ENCODE results near the gene DPP6. TPM values are rescaled to one million over a fixed set of nuclear protein-coding genes. Genes with fewer than 3 reads are reported as not detected.

The DPP6 gene
- total and polyA plus RNA-seq, 9 of the 15 experiments (the other 6 are each of a cell fraction or from before 2014, with no cell fraction given) = not detected

GRCh38 chr7:154423231-154423630, 371.0 kb downstream of the DPP6 start:
- Histone ChIP-seq H3K36me3 (ENCODE audit: control insufficient read depth, insufficient read depth, low read length) (no peaks in the 10 kb centered on the region), H3K9ac (ENCODE audit: insufficient read depth in 1 of 2, low read depth in 2 of 2, low read length in 2 of 2) (no peak overlapping the region), H3K79me2 (ENCODE audit: control insufficient read depth, insufficient read depth, low read length) (no peaks in the 10 kb centered on the region), H3K9me1 (ENCODE audit: control insufficient read depth, insufficient read depth, low read length) (no peaks in the 10 kb centered on the region), H3K4me3 (no peak overlapping the region), H2AFZ (ENCODE audit: low read depth, low read length) (no peak overlapping the region), H3K27me3 (ENCODE audit: control insufficient read depth in 2 of 2, insufficient read depth in 2 of 2, low read length in 2 of 2) (peaks cover 0 to 3% of the 10 kb centered on the region in 2 experiments; a peak in 1 of 5 replicates), H3K9me3 (replicated peaks; ENCODE audit: control insufficient read depth, insufficient read depth, low read depth, low read length) (no peaks in the 10 kb centered on the region), H3K27ac (ENCODE audit: extremely low read depth, low read depth, low read length) (no peak overlapping the region), H4K20me1 (replicated peaks; ENCODE audit: control insufficient read depth, insufficient read depth, low read length) (no peaks in the 10 kb centered on the region), H3K4me2 (ENCODE audit: insufficient read depth, low read length) (no peak overlapping the region), H3K4me1 (replicated peaks in 1 of 2; ENCODE audit: control insufficient read depth in 2 of 2, insufficient read depth in 2 of 2, low read length in 2 of 2) (no peaks in the 10 kb centered on the region)
- ChIA-PET CTCF (ENCODE audit: low intra/inter-chr PET ratio) (no interaction called here), POLR2A (no interaction called here)
- 0% methylated on average over 4 of the region's 4 CpGs for WGBS (ENCODE audit: insufficient coverage, low coverage, missing lambda C conversion rate)
- no peak for TF ChIP-seq ZNF76 (CRISPR knock-in tag; IDR thresholded peaks at IDR 0.05; ENCODE audit: borderline replicate concordance)
- TF ChIP-seq, protein P1, sequence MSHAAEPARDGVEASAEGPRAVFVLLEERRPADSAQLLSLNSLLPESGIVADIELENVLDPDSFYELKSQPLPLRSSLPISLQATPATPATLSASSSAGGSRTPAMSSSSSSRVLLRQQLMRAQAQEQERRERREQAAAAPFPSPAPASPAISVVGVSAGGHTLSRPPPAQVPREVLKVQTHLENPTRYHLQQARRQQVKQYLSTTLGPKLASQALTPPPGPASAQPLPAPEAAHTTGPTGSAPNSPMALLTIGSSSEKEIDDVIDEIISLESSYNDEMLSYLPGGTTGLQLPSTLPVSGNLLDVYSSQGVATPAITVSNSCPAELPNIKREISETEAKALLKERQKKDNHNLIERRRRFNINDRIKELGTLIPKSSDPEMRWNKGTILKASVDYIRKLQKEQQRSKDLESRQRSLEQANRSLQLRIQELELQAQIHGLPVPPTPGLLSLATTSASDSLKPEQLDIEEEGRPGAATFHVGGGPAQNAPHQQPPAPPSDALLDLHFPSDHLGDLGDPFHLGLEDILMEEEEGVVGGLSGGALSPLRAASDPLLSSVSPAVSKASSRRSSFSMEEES (CRISPR knock-in tag; IDR thresholded peaks at IDR 0.05) = peak; percentile 19; the same call in 1 of the 2 replicates
- FAIRE-seq = no peak
- no peak for ATAC-seq
- in situ Hi-C loops (cut with MboI) = no loop called here
- BruUV-seq (replicated peaks) = no TSS peak
- intact Hi-C loops (cut with micrococcal nuclease) = no loop called here
- no peak for DNase-seq (ENCODE audit: extremely low read depth in 1 of 4, low spot score in 3 of 4)

DNA sequence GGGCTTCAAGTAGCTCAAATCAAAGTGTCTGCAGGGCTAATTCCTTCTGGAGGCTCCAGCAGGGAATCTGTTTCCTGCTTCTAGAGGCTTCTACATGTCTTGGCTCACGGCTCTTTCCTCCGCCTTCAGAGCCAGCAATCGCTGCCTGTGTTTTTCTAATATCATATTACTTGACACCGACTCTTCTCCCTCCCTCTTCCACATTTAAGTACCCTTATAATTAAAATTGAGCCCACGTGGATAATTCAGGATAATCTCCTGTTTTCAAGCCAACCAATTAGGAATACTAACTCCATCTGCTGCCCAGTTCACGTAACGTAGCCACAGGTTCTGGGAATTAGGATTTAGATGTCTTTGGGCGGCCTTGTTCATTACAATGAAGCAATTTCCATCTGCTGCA, 372.2 kb downstream of the DPP6 start:
- BruUV-seq (replicated peaks) = no TSS peak
- no peak overlapping the region for H3K9ac ChIP-seq (ENCODE audit: insufficient read depth in 1 of 2, low read depth in 2 of 2, low read length in 2 of 2)
- no peak overlapping the region for H3K27ac ChIP-seq (ENCODE audit: extremely low read depth, low read depth, low read length)
- no peaks in the 10 kb centered on the region for H3K79me2 ChIP-seq (ENCODE audit: control insufficient read depth, insufficient read depth, low read length)
- no peak overlapping the region for H2AFZ ChIP-seq (ENCODE audit: low read depth, low read length)
- POLR2A ChIA-PET = no interaction called here
- WGBS (ENCODE audit: insufficient coverage, low coverage, missing lambda C conversion rate) = under 1% methylated on average over 8 of the region's 8 CpGs
- H3K4me1 ChIP-seq (replicated peaks in 1 of 2; ENCODE audit: control insufficient read depth in 2 of 2, insufficient read depth in 2 of 2, low read length in 2 of 2) = no peaks in the 10 kb centered on the region
- ATAC-seq (no peak), FAIRE-seq (no peak), DNase-seq (ENCODE audit: extremely low read depth in 1 of 4, low spot score in 3 of 4) (no peak)
- CTCF ChIA-PET (ENCODE audit: low intra/inter-chr PET ratio) = no interaction called here
- H3K9me3 ChIP-seq (replicated peaks; ENCODE audit: control insufficient read depth, insufficient read depth, low read depth, low read length) = no peaks in the 10 kb centered on the region
- H4K20me1 ChIP-seq (replicated peaks; ENCODE audit: control insufficient read depth, insufficient read depth, low read length) = 0 out of 2 replicates have a peak, but pooled peaks cover 3% of the 10 kb centered on the region
- H3K9me1 ChIP-seq (ENCODE audit: control insufficient read depth, insufficient read depth, low read length) = no peaks in the 10 kb centered on the region
- in situ Hi-C loops (cut with MboI) (no loop called here), intact Hi-C loops (cut with micrococcal nuclease) (no loop called here)
- H3K36me3 ChIP-seq (ENCODE audit: control insufficient read depth, insufficient read depth, low read length) = no peaks in the 10 kb centered on the region
- H3K4me2 ChIP-seq (ENCODE audit: insufficient read depth, low read length) = no peak overlapping the region
- H3K4me3 ChIP-seq = no peak overlapping the region
- peaks cover 0 to 6% of the 10 kb centered on the region in 2 experiments; a peak in 3 of 5 replicates for H3K27me3 ChIP-seq (ENCODE audit: control insufficient read depth in 2 of 2, insufficient read depth in 2 of 2, low read length in 2 of 2)
- TF ChIP-seq HCFC1 (IDR thresholded peaks at IDR 0.05; ENCODE audit: low read depth, low read length) = no peak
- TF ChIP-seq STAT5B (CRISPR knock-in tag; IDR thresholded peaks at IDR 0.05) = no peak
- TF ChIP-seq CREBBP (IDR thresholded peaks at IDR 0.05; ENCODE audit: low read depth, low read length) = no peak
- no peak for TF ChIP-seq NFIC (IDR thresholded peaks at IDR 0.05)
- no peak for TF ChIP-seq ZNF232 (CRISPR knock-in tag; IDR thresholded peaks at IDR 0.05)
- TF ChIP-seq BRCA1 (IDR thresholded peaks at IDR 0.05) = no peak
- TF ChIP-seq BRCA1 (CRISPR knock-in tag; IDR thresholded peaks at IDR 0.05) = no peak
- no peak for TF ChIP-seq SAP30 (IDR thresholded peaks at IDR 0.05; ENCODE audit: borderline replicate concordance, insufficient read depth, low read depth, low read length, poor library complexity, severe bottlenecking)
- TF ChIP-seq POLR3A (IDR thresholded peaks at IDR 0.05; ENCODE audit: borderline replicate concordance, extremely low read depth, insufficient read depth, insufficient read length) = no peak
- no peak for TF ChIP-seq RAD51 (IDR thresholded peaks at IDR 0.05; ENCODE audit: borderline replicate concordance, low read depth)
- no peak for TF ChIP-seq RBM15 (IDR thresholded peaks at IDR 0.05; ENCODE audit: insufficient read depth, low read length)
- no peak for TF ChIP-seq IRF2 (CRISPR knock-in tag; IDR thresholded peaks at IDR 0.05)
